Left renal pelvis (tissue), 4 donors: ENCODE measurements around the gene IL1F10. TPM values are rescaled to one million over a fixed set of nuclear protein-coding genes. Genes with fewer than 3 reads are reported as not detected.

ENCODE experiments used
- DNase-seq, 4 donors: peaks; one replicate each; pipeline ENCODE4 v3.0.0-alpha.2; 2013; ENCODE audit warnings: low read depth in 4 of 4, low spot score in 3 of 4
- polyA plus RNA-seq, 4 donors: library from polyadenylated mRNA; unstranded; fragments of 120-200 nt; gene quantifications; one replicate each; pipeline ENCODE4 v1.2.1, GENCODE V29; 2013; ENCODE audit not compliant: insufficient read length in 4 of 4

The IL1F10 gene
- polyA plus RNA-seq, 4 donors: not detected

- no peak for DNase-seq
Observed at GRCh38 chr2:113058411-113058994, 9.3 kb upstream of the IL1F10 start.

GRCh38 chr2:113058998-113059960, 8.5 kb upstream of the IL1F10 start, which contains the start of gene IL36RN:
TSS of gene IL36RN (plus strand) at chr2:113059198. CDS start at chr2:113059439, 241 bp downstream.
- no peak for DNase-seq

DNA sequence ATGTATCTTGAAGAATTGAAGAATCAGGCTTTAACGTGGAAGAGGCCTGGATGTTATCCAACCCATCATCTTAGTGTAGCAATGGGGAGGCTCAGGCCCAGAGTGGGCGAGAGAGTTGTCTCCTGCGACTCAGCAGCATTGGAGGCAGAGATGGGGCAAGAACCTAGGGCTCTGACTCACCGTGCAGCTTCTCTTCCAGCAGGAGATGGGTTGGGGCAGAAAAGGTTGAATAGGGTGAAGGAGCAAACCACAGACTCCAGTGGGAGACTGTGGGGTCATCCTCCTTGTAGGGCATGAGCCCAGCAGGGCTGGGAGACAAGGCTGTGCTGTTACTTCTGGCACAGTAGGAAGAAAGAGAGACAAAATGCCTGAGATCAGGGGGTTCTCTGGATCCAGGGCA, 7.4 kb upstream of the IL1F10 start:
- no peak for DNase-seq

DNA sequence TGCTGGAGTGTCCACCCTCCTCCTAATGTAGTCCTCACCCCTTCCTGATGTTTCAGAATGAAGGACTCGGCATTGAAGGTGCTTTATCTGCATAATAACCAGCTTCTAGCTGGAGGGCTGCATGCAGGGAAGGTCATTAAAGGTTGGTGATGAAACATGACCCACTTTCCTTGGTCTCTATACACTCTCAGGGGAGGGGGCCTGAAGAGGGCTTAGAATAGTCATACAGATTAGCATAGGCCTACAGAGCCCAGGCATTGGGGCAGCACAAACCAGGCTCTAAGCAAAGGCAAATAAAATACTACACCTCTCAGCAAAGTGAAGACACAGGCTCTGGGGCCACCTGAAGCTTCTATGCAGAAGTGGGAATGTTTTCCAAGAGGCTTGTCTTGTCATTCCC, 7.0 kb upstream of the IL1F10 start:
- DNase-seq: no peak

DNA sequence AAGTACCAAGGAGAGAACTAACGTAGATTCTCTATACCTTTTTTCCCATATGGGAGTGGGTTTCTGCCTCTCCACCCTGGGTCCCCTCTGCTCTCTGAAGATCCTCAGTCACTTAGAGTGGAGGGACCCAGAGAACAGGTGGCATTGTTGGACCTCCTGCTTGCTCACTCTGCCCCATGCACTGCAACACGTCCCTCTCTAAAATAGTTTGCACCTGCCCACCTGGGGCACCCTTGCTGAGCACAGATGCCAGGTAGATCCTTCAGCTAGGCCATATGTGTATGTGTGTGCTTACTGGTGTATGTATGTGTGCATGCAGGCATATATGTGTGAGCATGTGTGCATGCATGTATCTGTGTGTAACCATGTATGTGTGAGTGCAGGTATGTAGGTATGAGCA, 6.5 kb upstream of the IL1F10 start:
- DNase-seq: no peak

DNA sequence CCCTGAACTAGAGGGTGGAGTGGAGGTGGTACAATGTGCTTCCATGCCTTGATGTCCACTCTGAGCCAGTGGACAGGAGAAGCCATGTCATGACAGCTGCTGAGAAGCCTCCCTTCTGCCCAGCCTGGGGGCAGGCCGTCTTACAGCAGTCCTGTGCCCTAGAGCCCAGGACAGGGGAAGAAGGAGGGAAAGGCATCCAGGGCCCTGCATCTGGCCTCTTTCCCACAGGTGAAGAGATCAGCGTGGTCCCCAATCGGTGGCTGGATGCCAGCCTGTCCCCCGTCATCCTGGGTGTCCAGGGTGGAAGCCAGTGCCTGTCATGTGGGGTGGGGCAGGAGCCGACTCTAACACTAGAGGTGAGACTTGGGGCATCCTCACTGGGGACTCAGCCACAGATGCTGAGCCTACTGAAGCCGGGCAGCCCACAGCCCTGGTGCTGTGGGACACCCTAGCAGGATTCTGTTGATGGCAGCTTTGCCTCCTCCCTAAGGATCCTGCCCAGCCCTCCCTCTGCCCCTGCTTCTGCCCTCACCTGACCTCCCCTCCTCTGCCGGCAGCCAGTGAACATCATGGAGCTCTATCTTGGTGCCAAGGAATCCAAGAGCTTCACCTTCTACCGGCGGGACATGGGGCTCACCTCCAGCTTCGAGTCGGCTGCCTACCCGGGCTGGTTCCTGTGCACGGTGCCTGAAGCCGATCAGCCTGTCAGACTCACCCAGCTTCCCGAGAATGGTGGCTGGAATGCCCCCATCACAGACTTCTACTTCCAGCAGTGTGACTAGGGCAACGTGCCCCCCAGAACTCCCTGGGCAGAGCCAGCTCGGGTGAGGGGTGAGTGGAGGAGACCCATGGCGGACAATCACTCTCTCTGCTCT, 5.6 kb upstream of the IL1F10 start:
- no peak for DNase-seq

GRCh38 chr2:113064281-113064680, 3.5 kb upstream of the IL1F10 start:
- no peak for DNase-seq

DNA sequence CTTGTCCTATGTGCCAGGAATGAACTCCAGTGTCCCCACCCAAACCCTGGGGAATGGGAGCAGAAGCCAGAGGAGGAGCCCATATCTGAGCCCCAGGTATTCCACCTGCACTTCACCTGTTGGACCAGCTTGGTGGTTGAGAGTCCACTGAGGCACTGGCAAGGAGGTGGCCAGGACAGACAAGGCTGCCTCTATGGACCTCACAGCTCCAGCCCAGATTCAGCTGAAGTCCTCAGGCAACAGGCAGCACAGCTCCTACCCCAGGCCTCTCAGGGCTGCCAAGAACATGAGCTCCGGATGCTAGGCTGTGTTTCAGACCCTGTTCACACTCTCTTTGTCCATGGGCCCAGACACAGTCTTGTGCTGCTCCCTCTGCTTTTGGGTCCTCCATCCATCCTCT, 2.9 kb upstream of the IL1F10 start:
- no peak for DNase-seq

- DNase-seq: no peak
Observed at GRCh38 chr2:113068249-113068648, 479 bp downstream of the IL1F10 start.

- no peak for DNase-seq
Observed at GRCh38 chr2:113068706-113069485, 1.1 kb downstream of the IL1F10 start.

DNA sequence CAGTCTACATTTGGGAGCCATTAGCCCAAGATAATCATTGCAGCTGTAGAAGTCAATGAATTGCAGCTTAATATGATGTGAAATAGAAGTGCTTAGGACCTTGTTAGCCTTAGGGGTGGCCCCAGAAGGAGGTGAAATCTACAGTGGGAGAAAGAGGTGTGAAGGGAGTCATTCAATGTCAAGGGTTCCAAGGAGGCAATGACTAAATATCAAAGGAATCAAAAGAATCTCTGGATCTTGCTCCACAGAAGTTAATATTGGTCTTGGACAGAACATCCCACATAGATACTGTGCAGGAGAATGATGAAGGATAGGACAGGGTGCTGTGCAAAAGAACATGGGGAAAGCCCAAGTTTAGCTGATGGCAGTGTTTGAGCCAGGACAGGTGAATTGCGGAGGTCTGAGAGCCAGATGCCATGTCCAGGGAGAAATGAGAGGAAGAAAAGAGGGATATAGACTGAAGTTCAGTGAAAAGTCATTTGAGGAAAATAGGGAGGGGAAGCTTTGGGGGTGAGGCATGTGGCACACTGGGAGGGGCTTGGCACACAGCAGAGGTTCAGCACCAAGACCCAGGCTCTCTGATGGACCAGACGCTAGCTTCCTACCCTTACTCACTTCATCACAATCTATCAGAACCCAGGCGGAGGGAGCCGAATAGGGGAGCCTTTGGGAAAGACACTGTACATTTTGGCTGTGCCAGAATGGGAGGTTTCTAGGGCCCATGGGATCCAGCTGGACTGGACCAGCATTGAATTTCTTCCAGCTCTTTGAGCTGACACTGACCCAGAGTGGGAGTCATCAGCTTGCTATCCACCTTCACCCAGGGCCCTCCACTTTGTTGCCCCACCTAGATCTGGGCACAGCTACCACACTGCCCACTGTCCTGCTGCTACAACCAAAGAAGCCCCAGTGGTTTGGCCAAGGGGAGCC, 2.2 kb downstream of the IL1F10 start:
- no peak for DNase-seq

DNA sequence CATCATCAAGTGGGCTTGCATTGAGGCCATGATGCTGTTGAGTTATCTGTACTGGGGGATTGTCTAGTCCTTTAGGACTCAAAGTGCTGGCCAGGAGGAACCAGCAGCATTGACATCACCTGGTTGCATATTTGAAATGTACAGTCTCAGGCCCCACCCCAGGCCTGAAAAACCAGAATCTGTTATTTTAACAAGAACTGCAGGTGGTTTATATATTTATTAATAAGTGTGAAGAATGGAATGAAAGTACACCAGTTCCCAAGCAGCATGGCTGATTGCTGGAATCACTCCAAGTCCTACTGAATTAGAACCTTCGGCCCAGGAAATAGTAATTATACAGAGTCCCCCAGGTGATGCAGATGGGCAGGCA, 2.8 kb downstream of the IL1F10 start:
- DNase-seq: no peak

- no peak for DNase-seq
Observed at GRCh38 chr2:113072584-113072983, 4.8 kb downstream of the IL1F10 start.

- DNase-seq: no peak
Observed at GRCh38 chr2:113073325-113073834, 5.6 kb downstream of the IL1F10 start.

GRCh38 chr2:113075030-113075429, 7.3 kb downstream of the IL1F10 start:
- no peak for DNase-seq

GRCh38 chr2:113075600-113075999, 7.8 kb downstream of the IL1F10 start:
- DNase-seq: no peak

DNA sequence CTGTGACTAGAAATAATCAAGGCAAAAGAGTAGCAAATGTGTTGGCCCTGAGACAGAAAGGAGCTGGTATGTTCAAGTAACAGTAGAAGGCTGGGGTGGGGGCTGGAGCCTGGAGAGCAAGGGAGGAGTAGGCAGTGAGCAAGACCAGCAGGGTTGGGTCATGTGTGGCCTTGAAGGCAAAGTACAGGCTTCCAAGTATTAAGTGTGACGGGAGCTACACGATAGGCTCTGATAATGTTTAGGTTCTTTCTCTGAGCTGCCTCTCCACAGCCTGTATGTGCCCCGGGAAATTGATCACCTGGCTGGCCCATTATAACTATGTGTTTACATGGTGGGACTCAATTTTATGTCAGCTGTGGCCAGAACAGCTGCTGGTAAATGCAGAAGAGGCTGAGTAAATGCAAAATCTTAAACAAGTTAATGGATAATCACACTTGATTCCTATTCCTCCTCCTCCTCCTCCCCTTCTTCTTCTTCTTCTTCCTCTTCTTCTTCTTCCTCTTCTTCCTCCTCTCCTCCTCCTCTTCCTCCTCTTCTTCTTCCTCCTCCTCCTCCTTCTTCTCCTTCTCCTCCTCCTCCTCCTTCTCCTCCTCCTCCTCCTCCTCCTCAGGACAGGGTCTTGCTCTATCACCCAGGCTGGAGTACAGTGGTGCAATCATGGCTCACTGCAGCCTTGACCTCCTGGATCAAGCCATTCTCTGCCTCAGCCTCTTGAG, 9.3 kb downstream of the IL1F10 start:
- DNase-seq: no peak

DNA sequence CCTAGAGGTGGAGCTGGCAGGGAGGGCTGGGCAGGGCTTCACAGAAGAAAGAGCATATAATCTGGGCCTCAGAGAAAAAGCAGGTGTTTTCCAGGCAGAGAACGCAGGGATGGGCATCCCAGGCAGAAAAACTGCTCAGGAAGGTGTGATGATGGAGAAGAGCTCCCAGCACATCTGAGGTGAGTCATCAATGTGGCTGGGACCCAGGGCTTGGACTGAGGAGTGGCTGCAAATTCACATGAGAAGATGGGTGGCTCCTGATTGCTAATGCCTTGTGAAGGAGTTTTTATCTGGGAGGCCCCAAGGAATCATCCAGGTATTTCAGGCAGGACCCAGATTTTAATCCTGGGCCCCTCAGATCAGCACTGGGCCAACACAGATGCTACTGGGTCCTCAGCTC, 10.2 kb downstream of the IL1F10 start:
- no peak for DNase-seq
